Left ventricle myocardium superior (tissue), 1 donor: ENCODE results near the gene STUM. TPM values are rescaled to one million over a fixed set of nuclear protein-coding genes. Genes with fewer than 3 reads are reported as not detected.
"Not testable (repeated sequence)": the region's sequence is repeated elsewhere in the genome, so short reads cannot be mapped to it uniquely, and the experiment has no call there.

ENCODE experiments used
- ATAC-seq: fragments of 200-7000 bp; cut with Tn5 transposase; one replicate; pipeline ENCODE4 v1.9.1; 2020; ENCODE audit warnings: mild to moderate bottlenecking, moderate library complexity
- DNase-seq: peaks from one replicate; pipeline ENCODE4 v3.0.0-alpha.2; 2020
- intact Hi-C: fragments of 100-400 bp; cut with micrococcal nuclease; formaldehyde crosslinking; loops from one replicate; pipeline ENCODE4 v1.11.0; 2022
- long read RNA-seq: library from polyadenylated mRNA; unstranded; transcript quantifications from one replicate; pipeline ENCODE4 v2.0.0, GENCODE V29; 2021
- total RNA-seq: library from RNA; stranded (reverse); fragmentation: NEBNext Ultra II Directional; extraction: Animal tissue kit (Norgen Biotek cat#: 25700); gene quantifications from one replicate; pipeline ENCODE4 v1.2.1, GENCODE V29; 2021
- donor health status: DM: no; HTN: yes; CAD: no; lungs with severe emphysema.

Gene STUM, protein sequence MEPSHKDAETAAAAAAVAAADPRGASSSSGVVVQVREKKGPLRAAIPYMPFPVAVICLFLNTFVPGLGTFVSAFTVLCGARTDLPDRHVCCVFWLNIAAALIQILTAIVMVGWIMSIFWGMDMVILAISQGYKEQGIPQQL
- total RNA-seq: 1.3 TPM
- long read RNA-seq, partial matches to known transcripts: 0 of 1 reads
- long read RNA-seq, other reads (novel, unspliced or antisense): 1 of 1 reads

- DNase-seq (peak; percentile 69), ATAC-seq (peak; percentile 74)
- intact Hi-C loops: no loop called here
These were observed at the start of gene STUM for GRCh38 chr1:226548256-226549093. Gene STUM, plus strand, starts transcription at chr1:226548764. Its CDS starts 141 bp downstream, at chr1:226548905.

DNA sequence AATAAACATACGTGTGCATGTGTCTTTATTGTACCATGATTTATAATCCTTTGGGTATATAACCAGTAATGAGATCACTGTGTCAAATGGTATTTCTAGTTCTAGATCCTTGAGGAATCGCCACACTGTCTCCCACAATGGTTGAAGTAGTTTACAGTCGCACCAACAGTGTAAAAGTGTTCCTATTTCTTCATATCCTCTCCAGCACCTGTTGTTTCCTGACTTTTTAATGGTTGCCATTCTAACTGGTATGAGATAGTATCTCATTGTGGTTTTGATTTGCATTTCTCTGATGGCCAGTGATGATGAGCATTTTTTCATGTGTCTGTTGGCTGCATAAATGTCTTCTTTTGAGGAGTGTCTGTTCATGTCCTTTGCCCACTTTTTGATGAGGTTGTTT is 48.9 kb upstream of the STUM start:
- intact Hi-C loops, ATAC-seq: not testable (repeated sequence)

DNA sequence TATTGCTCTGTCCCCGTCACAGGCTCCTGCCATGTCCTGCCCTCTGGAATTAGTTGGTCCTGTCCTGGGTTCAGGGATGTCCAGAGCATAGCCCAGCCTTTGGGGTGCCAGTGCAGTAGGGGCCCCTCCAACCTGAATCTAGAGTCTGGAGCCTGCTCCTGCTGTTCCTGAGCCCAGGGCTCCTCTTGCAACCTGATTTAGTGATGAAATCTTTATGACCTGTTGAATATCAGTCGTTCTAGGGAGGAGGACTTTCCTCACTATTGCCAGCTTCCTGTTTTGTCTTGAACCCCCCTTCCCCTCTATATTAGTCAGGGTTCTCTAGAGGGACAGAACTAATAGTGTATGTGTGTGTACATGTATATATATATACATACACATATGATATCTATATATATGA is 42.5 kb upstream of the STUM start:
- intact Hi-C loops: no loop called here
- DNase-seq: no peak
- no peak for ATAC-seq

More for the DNA sequence above, 48.9 kb upstream of the STUM start:
- DNase-seq: not testable (repeated sequence)

- intact Hi-C loops: no loop called here
- DNase-seq (no peak), ATAC-seq (no peak)
These were observed 41.6 kb upstream of the STUM start for GRCh38 chr1:226506921-226507320.

DNA sequence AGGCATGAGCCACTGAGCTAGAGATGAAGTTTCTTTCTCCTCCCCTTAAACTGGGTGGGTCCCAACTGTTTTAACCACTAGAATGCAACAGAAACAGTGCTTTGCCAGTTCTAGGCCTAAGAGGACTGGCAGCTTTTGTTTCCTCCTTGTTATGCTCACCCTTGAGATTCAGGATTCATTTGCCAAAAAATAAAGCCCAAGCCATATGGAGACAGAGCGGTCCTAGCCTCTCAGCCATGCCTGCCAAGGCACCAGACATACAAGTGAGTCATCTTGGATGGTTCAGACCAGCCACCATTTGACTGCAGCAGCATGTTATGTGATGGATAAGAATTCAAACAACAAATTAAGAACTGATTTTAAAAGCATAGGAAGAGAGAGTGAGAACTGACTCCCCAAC is 38.1 kb upstream of the STUM start:
- ATAC-seq (peak; percentile 53), DNase-seq (no peak)
- intact Hi-C loops: no loop called here

DNA sequence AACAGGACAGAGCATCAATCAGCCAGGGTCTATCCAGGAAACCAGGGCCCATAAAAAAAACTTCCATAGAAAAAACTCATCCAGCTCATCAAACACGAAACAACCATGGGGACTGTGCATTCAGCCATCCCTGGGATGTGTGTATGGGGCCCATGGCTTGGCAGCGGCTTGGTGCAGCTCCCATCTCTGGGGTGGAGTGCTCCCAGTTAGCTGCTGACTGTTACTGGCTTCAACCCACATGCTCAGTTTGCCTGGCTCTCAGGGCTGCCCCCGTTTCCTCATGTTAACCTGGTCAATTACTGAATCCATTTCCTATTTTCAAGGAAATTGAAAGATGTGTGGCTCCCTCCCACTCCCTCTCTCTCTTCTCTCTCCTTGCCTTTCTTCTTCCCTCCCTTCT is 37.3 kb upstream of the STUM start:
- DNase-seq: no peak
- ATAC-seq: no peak
- intact Hi-C loops: no loop called here

DNA sequence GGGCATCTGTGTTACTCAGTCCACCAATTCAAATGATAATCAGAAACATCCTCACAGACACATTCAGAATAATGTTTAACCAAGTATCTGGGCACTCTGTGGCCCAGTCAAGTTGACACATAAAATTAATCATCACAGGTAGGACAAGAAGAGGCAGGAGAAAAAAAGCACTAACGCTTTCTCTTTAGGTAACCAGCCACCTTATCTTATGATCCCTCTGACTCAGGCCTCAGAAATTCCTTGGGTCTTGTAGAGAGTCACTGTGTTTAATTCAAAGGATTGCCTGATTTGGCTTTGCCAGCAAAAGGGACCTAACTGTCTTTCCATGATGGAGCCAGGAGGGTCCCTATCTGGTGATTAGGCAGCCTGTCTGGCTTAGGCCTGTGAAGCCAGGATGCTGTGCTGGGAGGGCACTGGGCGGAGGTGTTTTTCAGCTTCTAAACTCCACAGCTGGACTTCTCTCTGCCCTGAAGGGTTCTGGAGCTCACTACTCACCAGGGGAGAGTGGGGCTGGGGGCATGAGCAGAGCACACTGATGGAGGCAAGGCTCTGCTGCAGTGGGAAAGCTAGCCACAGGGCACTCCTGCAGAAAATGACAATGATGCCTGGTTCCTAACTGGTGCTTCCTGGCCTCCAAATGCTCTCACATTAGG is 36.4 kb upstream of the STUM start:
- ATAC-seq (no peak), DNase-seq (no peak)
- intact Hi-C loops: no loop called here

DNA sequence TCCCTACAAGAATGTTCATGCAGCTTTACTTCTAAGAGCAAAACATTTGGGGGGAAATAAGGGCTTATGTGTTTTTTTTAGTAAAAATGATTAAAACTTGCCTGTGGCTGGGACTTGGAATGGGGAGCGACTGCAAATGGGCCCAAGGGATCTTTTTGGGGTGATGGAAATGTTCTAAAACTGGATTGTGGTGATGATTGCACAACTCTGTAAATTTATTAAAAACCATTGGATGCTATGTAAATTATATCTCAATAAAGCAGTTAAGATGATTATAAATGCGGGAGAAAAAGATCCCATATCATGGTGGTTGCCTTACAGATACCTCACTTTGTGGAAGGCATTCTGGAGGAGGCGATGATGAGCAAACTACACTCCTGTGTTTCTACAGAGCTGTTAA is 30.2 kb upstream of the STUM start:
- DNase-seq (no peak), ATAC-seq (no peak)
- intact Hi-C loops: no loop called here

GRCh38 chr1:226519135-226519534 is 29.4 kb upstream of the STUM start:
- intact Hi-C loops: no loop called here

GRCh38 chr1:226519716-226520598 is 28.6 kb upstream of the STUM start:
- ATAC-seq: peak; percentile 61
- intact Hi-C loops: no loop called here
- DNase-seq: peak; percentile 55

More at GRCh38 chr1:226519135-226519534, 29.4 kb upstream of the STUM start:
- ATAC-seq: no peak
- no peak for DNase-seq

GRCh38 chr1:226520640-226521355 is 27.8 kb upstream of the STUM start:
- intact Hi-C loops: no loop called here
- no peak for ATAC-seq
- DNase-seq: no peak

- no peak for DNase-seq
- intact Hi-C loops: no loop called here
- peak; percentile 40 for ATAC-seq
These were observed 24.7 kb upstream of the STUM start for GRCh38 chr1:226523646-226524406.

DNA sequence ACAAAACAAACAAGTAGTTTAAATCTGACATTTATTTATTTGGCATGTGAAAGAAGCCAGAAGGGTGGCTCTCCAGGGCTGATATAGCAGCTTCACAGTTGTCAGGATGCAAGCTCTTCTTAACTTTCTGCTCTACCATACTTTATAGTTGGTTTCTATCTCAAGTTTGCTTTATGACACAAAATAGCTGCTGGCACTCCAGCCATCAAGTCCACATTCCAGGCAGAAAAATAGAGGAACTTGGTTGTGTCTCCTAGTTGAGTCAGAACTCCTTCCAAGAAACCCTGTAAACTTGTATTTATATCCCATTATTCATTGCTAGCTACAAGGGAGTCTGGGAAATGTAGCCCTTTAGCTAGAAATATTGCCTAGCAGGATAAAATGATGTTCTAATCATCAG is 24.0 kb upstream of the STUM start:
- intact Hi-C loops: no loop called here
- ATAC-seq (no peak), DNase-seq (no peak)

GRCh38 chr1:226525750-226526149 is 22.8 kb upstream of the STUM start:
- DNase-seq (no peak), ATAC-seq (no peak)
- intact Hi-C loops: no loop called here

- DNase-seq: peak; percentile 70
- intact Hi-C loops: no loop called here
- peak; percentile 75 for ATAC-seq
These were observed 21.6 kb upstream of the STUM start for GRCh38 chr1:226526801-226527595.

GRCh38 chr1:226529891-226530290 is 18.7 kb upstream of the STUM start:
- no peak for DNase-seq
- no peak for ATAC-seq
- intact Hi-C loops: no loop called here

DNA sequence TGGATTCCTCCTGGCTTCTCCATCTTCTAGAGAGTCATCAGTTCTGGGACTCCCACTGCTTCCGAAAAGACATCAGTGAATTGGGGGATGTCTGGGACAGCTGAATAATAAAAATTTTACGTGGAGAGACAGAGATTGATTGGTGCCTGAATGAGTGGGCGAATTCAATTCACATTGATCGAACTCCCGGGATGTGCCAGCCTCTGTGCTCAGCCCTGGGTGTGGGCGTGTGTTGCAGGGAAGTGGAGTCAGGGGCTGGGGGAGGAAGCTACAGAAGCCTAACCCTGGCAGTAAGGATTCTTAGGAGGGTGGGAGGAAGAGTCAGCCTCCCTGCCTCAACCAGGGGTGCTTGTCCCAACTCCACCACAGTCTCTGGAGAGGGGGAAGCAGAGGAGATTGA is 18.0 kb upstream of the STUM start:
- DNase-seq: no peak
- intact Hi-C loops: no loop called here
- ATAC-seq: no peak
